Testis (tissue), 3 donors: Measurements from ENCODE around the gene FRAT2. TPM values are rescaled to one million over a fixed set of nuclear protein-coding genes. Genes with fewer than 3 reads are reported as not detected.
"Not testable (repeated sequence)": the region's sequence is repeated elsewhere in the genome, so short reads cannot be mapped to it uniquely, and the experiment has no call there.

ENCODE experiments used
- DNase-seq: peaks from one replicate; pipeline ENCODE4 v3.0.0-alpha.2; 2019
- H3K27ac ChIP-seq, 2 donors: fragments of 200-600 bp; sonication (generic); one replicate each; pipeline ENCODE4 v1.5.1; 2019
- H3K27me3 ChIP-seq: fragments of 200-600 bp; sonication (generic); one replicate; pipeline ENCODE4 v1.5.1; 2019
- H3K36me3 ChIP-seq: fragments of 200-600 bp; sonication (generic); one replicate; pipeline ENCODE4 v1.5.1; 2017; ENCODE audit warnings: low read depth; ENCODE audit errors: missing control alignments
- H3K4me1 ChIP-seq: fragments of 200-600 bp; sonication (generic); one replicate; pipeline ENCODE4 v1.5.1; 2019
- H3K4me3 ChIP-seq, 2 donors: fragments of 200-600 bp; sonication (generic); one replicate each; pipeline ENCODE4 v1.5.1; 2017 to 2019
- H3K9me3 ChIP-seq: fragments of 200-600 bp; sonication (generic); one replicate; pipeline ENCODE4 v1.5.1; 2017
- POLR2A ChIP-seq: fragments of 450-650 bp; IDR thresholded peaks from one replicate; pipeline ENCODE4 v1.6.1; 2017; ENCODE audit warnings: antibody characterized with exemption, mild to moderate bottlenecking, moderate library complexity
- WGBS, 2 donors: methylation state at CpG; one replicate each; pipeline ENCODE4 v1.1.5; 2018; 5-methylcytosine and 5-hydroxymethylcytosine counted together
- intact Hi-C: fragments of 100-400 bp; cut with DNase I; formaldehyde crosslinking; loops from one replicate; pipeline ENCODE4 v1.15.1; 2023; ENCODE audit warnings: low total_unique reads
- polyA plus RNA-seq: library from polyadenylated mRNA; stranded (reverse); fragments of 350-450 nt; fragmentation: Illumina TruSeq; extraction: RNeasy Lipid Tissue Mini Kit (QIAGEN cat#74804); gene quantifications from one replicate; pipeline ENCODE4 v1.2.3, GENCODE V29; 2014; ENCODE audit warnings: low read depth, low replicate concordance; ENCODE audit not compliant: insufficient read depth
- small RNA-seq, 2 donors: library from RNA; depleted of rRNA; stranded (forward); fragments of <200 nt; gene quantifications; one replicate each; pipeline ENCODE3, GENCODE V24; 2016
- total RNA-seq, 2 donors: library from RNA; depleted of rRNA; stranded (reverse); fragments of >200 nt; gene quantifications; one replicate each; pipeline ENCODE4 v1.2.3, GENCODE V29; 2016
- TF ChIP-seq, protein P1 (sequence below), 3 experiments: fragments of 450-650 bp in 2 of 3; fragments of 200-600 bp in 1 of 3; sonication (generic) in 1 of 3; IDR thresholded peaks; one replicate each; pipeline ENCODE4 v1.5.1; 2016 to 2019; ENCODE audit warnings: antibody characterized with exemption in 3 of 3, mild to moderate bottlenecking in 2 of 3, moderate library complexity in 1 of 3

Gene FRAT2
- total and polyA plus RNA-seq, 3 donors from 2014 or later, result 18.8 to 37.0 (median 35.7) TPM

DNA sequence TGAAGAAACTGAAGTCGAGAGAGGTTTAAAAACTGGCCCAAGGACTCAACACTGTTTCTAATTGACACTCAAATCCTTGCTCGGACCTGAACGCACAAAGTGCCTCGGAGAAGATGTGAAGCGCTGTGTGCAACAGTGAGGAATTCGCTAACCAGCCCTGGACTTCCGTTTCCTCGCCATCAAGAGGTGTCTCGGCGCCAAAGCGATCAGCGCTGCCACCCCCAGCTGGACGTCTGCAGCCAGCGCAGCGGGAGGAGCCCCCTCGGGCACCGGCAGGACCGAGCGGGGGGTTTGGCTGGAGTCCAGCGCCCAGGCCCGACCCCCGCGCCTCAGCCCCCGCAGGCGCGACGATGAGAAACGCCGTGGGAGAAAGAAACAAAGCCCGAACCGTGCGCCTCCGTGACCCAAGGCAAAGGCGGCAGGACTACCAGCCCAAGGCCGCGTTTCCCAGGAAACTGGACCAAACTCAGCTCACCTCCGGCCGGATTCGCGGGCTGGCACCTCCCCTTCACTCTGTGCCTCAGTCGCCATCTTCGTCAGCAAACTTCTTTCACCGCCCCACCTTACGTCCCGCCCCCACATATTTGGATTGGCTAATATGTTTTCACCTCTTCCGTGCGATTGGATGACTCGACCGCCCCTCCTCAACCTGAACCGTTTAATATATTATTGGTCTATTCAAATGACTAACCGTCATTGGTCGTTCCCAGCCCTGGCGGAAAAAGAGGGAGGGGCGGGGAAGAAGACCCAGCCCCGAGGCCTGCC, 42.2 kb downstream of the FRAT2 start, which contains the start of gene ARHGAP19:
ARHGAP19 (minus strand) TSS at position 541 of the 765 bp plus-strand sequence; CDS start at position 531, 10 bp downstream.
- Histone ChIP-seq H3K4me3 (peak within 1 kb of the TSS; percentile 75 to 85), H3K27me3 (no peaks in the 10 kb centered on the region), H3K36me3 (no peaks in the 10 kb centered on the region), H3K4me1 (peaks cover 7% of the 10 kb centered on the region), H3K9me3 (no peaks in the 10 kb centered on the region), H3K27ac (peak within 1 kb of the TSS; percentile 83 to 98)
- 1 to 2% methylated on average over 47 to 54 of the region's 55 CpGs for WGBS, 2 donors
- peak; percentile 98 for DNase-seq
- intact Hi-C loops, result no loop called here
- TF ChIP-seq, protein P1, sequence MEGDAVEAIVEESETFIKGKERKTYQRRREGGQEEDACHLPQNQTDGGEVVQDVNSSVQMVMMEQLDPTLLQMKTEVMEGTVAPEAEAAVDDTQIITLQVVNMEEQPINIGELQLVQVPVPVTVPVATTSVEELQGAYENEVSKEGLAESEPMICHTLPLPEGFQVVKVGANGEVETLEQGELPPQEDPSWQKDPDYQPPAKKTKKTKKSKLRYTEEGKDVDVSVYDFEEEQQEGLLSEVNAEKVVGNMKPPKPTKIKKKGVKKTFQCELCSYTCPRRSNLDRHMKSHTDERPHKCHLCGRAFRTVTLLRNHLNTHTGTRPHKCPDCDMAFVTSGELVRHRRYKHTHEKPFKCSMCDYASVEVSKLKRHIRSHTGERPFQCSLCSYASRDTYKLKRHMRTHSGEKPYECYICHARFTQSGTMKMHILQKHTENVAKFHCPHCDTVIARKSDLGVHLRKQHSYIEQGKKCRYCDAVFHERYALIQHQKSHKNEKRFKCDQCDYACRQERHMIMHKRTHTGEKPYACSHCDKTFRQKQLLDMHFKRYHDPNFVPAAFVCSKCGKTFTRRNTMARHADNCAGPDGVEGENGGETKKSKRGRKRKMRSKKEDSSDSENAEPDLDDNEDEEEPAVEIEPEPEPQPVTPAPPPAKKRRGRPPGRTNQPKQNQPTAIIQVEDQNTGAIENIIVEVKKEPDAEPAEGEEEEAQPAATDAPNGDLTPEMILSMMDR (IDR thresholded peaks at IDR 0.05), result no peak
- peak; percentile 65 for TF ChIP-seq POLR2A

DNA sequence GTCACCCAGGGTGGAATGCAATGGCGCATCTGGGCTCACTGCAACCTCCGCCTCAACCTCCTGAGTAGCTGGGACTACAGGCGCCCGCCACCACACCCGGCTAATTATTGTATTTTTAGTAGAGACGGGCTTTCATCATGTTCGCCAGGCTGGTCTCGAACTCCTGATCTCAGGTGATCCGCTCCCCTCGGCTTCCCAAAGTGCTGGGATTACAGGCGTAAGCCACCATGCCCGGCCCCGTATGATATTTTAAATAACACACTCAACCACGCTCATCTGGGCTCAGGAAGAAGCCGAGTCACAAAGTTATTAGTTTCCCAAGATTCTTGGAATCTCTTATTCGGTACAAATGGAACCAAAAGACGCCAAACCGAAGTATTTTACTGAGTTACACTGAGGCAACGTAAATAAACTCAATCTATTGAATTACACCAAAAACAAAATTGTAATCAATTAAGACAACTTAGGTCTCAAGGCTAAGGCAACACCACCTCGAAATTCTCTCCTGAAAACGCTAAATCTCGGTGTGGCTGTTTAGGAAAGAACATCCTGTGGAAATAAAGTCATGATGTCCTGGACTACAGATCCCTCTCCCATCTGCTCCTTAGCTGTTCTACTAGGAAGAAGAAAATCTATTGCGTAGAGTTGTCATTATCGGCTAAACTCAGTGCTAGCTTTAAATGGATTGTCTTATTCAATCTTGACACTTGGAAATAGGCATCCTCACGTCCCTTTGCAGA, 43.0 kb downstream of the FRAT2 start:
- WGBS, 2 donors, result 35 to 37% methylated on average over 25 of the region's 25 CpGs
- Histone ChIP-seq H3K9me3 (no peaks in the 10 kb centered on the region), H3K27me3 (no peaks in the 10 kb centered on the region), H3K4me1 (peaks cover 7% of the 10 kb centered on the region), H3K27ac (peak overlapping the region; percentile 83 to 98), H3K4me3 (peak overlapping the region; percentile 75 to 85), H3K36me3 (no peaks in the 10 kb centered on the region)
- intact Hi-C loops, result no loop called here
- no peak for DNase-seq
- TF ChIP-seq POLR2A, result no peak
- TF ChIP-seq, protein P1 (IDR thresholded peaks at IDR 0.05), result no peak

DNA sequence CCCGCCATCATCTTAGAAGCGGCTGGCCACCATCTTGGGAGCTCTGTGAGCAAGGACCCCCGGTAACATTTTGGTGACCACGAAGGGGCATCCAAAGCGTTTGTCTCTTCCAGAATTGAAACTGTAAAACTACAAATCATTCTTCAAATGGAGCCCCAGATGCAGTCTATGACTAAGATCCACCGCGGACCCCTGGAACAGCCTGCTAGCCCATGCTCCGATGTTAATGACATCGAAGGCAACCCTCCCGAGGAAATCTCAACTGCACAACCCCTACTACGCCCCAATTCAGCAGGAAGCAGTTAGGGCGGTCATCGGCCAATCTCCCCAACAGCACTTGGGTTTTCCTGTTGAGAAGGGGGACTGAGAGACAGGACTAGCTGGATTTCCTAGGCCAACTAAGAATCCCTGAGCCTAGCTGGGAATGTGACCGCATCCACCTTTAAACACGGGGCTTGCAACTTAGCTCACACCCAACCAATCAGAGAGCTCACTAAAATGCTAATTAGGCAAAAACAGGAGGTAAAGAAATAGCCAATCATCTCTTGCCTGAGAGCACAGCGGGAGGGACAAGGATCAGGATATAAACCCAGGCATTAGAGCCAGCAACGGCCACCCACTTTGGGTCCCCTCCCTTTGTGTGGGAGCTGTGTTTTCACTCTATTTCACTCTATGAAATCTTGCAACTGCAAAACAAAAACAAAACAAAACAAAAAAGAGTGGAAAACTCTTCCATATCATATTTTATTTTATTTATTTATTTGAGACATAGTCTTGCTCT, 43.8 kb downstream of the FRAT2 start:
- H3K9me3 ChIP-seq, DNase-seq, H3K4me1 ChIP-seq, H3K36me3 ChIP-seq, intact Hi-C loops, H3K4me3 ChIP-seq, H3K27me3 ChIP-seq: not testable (repeated sequence)
- 67 to 75% methylated on average over 17 of the region's 17 CpGs for WGBS, 2 donors
- peak overlapping the region; percentile 83 to 98 for H3K27ac ChIP-seq

DNA sequence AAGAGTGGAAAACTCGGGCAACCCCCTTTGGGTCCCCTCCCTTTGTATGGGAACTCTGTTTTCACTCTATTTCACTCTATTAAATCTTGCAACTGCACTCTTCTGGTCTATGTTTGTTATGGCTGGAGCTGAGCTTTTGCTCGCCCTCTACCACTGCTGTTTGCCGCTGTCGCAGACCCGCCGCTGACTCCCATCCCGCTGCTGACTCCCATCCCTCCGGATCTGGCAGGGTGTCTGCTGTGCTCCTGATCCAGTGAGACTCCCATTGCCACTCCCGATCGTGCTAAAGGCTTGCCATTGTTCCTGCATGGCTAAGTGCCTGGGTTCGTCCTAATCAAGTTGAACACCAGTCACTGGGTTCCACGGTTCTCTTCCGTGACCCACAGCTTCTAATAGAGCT, 44.5 kb downstream of the FRAT2 start:
- H3K27me3 ChIP-seq, H3K4me1 ChIP-seq, H3K36me3 ChIP-seq, H3K9me3 ChIP-seq, intact Hi-C loops, H3K4me3 ChIP-seq, DNase-seq, H3K27ac ChIP-seq: not testable (repeated sequence)
- 66 to 80% methylated on average over 8 to 13 of the region's 13 CpGs for WGBS, 2 donors

Small RNAs within 50 kb of the gene (small RNA-seq; reads per million reads assigned to genes)
- gene RF00017, result 0 reads per million in 2 donors

Other genes starting within 250 kb of the FRAT2 start
- 1 to 10 TPM; 1.9 to 2.5 TPM for gene SLIT1, start 148.8 kb downstream of the FRAT2 start, total RNA-seq
- gene SLIT1, start 148.8 kb downstream of the FRAT2 start, polyA plus RNA-seq, result 4.6 TPM
- 10 to 100 TPM; 50.0 to 54.6 TPM for gene ARHGAP19, start 42.1 kb downstream of the FRAT2 start, total RNA-seq
- 40.5 TPM for gene ARHGAP19, start 42.1 kb downstream of the FRAT2 start, polyA plus RNA-seq
- gene FRAT1, start 15.5 kb downstream of the FRAT2 start, total RNA-seq, result 10 to 100 TPM; 22.1 to 29.9 TPM
- gene FRAT1, start 15.5 kb downstream of the FRAT2 start, polyA plus RNA-seq, result 9.7 TPM
- 10 to 100 TPM; 53.5 to 54.6 TPM for gene RRP12, start 66.6 kb upstream of the FRAT2 start, total RNA-seq
- gene RRP12, start 66.6 kb upstream of the FRAT2 start, polyA plus RNA-seq, result 38.1 TPM
- 100 to 1,000 TPM; 244 to 279 TPM for gene PGAM1, start 91.5 kb upstream of the FRAT2 start, total RNA-seq
- gene PGAM1, start 91.5 kb upstream of the FRAT2 start, polyA plus RNA-seq, result 238 TPM
- 10 to 100 TPM; 24.5 to 27.9 TPM for gene EXOSC1, start 111.3 kb upstream of the FRAT2 start, total RNA-seq
- 31.4 TPM for gene EXOSC1, start 111.3 kb upstream of the FRAT2 start, polyA plus RNA-seq
- 10 to 100 TPM; 42.8 to 58.0 TPM for gene ZDHHC16, start 111.4 kb upstream of the FRAT2 start, total RNA-seq
- gene ZDHHC16, start 111.4 kb upstream of the FRAT2 start, polyA plus RNA-seq, result 40.5 TPM
- gene MMS19, start 163.7 kb upstream of the FRAT2 start, total RNA-seq, result 100 to 1,000 TPM; 206 to 253 TPM
- 109 TPM for gene MMS19, start 163.7 kb upstream of the FRAT2 start, polyA plus RNA-seq
- 100 to 1,000 TPM; 111 to 143 TPM for gene UBTD1, start 164.2 kb upstream of the FRAT2 start, total RNA-seq
- 74.1 TPM for gene UBTD1, start 164.2 kb upstream of the FRAT2 start, polyA plus RNA-seq
- gene ANKRD2, start 238.1 kb upstream of the FRAT2 start, total RNA-seq, result 1 to 10 TPM in 1 of 2 donors, under 1 TPM in 1; 0.43 to 1.9 TPM
- gene ANKRD2, start 238.1 kb upstream of the FRAT2 start, polyA plus RNA-seq, result 3.5 TPM
- gene HOGA1, start 249.7 kb upstream of the FRAT2 start, total RNA-seq, result under 1 TPM; 0.25 to 0.55 TPM
- gene HOGA1, start 249.7 kb upstream of the FRAT2 start, polyA plus RNA-seq, result 1.5 TPM